Measurements from ENCODE around the gene CFB. TPM values are rescaled to one million over a fixed set of nuclear protein-coding genes. Genes with fewer than 3 reads are reported as not detected.

Gene CFB
- total and polyA plus RNA-seq, 2 donors (not counting 3 experiments of a cell fraction or from before 2014, with no cell fraction given), result 0.87 to 1.5 TPM

DNA sequence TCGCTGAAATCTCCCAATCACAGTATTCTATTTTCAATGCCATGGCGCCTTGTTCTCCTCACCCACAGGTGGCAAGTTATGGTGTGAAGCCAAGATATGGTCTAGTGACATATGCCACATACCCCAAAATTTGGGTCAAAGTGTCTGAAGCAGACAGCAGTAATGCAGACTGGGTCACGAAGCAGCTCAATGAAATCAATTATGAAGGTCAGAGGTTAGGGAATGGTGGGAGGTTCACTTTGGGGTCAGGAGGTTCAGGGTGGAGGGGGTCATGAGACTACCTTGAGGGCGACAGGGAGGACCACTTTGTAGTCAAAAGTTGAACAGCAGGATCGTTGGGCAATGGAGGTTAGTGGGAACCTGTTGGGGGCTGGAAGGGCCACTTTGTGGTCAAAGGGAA lies 2.4 kb downstream of the CFB start:
- Histone ChIP-seq H3K4me3 (replicated peaks in 1 of 3; ENCODE audit: insufficient read depth in 1 of 3, low read depth in 1 of 3, low read length in 3 of 3) (no peak overlapping the region), H3K79me2 (ENCODE audit: control insufficient read depth, insufficient read depth, low read length) (no peaks in the 10 kb centered on the region), H4K20me1 (replicated peaks; ENCODE audit: control insufficient read depth, extremely low read depth, insufficient read depth, low read length) (no peaks in the 10 kb centered on the region), H3K4me1 (ENCODE audit: control insufficient read depth, extremely low read depth, insufficient read depth, low read length) (peaks cover 3% of the 10 kb centered on the region), H3K9me3 (replicated peaks; ENCODE audit: control insufficient read depth, insufficient read depth, low read length) (no peaks in the 10 kb centered on the region), H3K4me2 (ENCODE audit: insufficient read depth, low read length) (no peak overlapping the region), H3K36me3 (ENCODE audit: control insufficient read depth in 2 of 2, extremely low read depth in 1 of 2, insufficient read depth in 2 of 2, low read length in 2 of 2) (peaks cover 12 to 13% of the 10 kb centered on the region in 2 experiments), H3K27me3 (ENCODE audit: control insufficient read depth in 2 of 2, insufficient read depth in 2 of 2, low read length in 2 of 2) (peaks cover 0 to 5% of the 10 kb centered on the region in 2 experiments), H3K9ac (replicated peaks; ENCODE audit: extremely low read depth, insufficient read depth, low read length) (no peak overlapping the region), H2AFZ (ENCODE audit: low read depth, low read length) (no peak overlapping the region), H3K27ac (ENCODE audit: insufficient read depth, low read depth, low read length) (no peak overlapping the region), H3K9me1 (replicated peaks; ENCODE audit: control insufficient read depth, extremely low read depth, insufficient read depth, low read length) (no peaks in the 10 kb centered on the region)
- dilution Hi-C loops (cut with MboI; ENCODE audit: extremely low pct_ligation_motif_present, low sequenced_read_pairs), result no loop called here
- CTCF ChIA-PET, result no interaction called here
- FAIRE-seq (no peak), DNase-seq (ENCODE audit: low read depth, low spot score) (no peak)
- intact Hi-C loops (cut with micrococcal nuclease), result no loop called here
- POLR2A ChIA-PET, result no interaction called here
- TF ChIP-seq GATA2 (IDR thresholded peaks at IDR 0.05; ENCODE audit: insufficient read depth, insufficient read length, low read depth, low read length) (no peak), POLR2A (IDR thresholded peaks at IDR 0.05; ENCODE audit: low read depth, low read length) (no peak), POLR2AphosphoS5 (IDR thresholded peaks at IDR 0.05; ENCODE audit: insufficient read depth, low read depth, low read length) (no peak), FOS (IDR thresholded peaks at IDR 0.05; ENCODE audit: borderline replicate concordance, insufficient read depth, low read length) (no peak), EZH2 (IDR thresholded peaks at IDR 0.05; ENCODE audit: borderline replicate concordance, low read depth, low read length, severe bottlenecking) (no peak), MYC (IDR thresholded peaks at IDR 0.05; ENCODE audit: low read depth, low read length) (no peak), JUN (IDR thresholded peaks at IDR 0.05; ENCODE audit: borderline replicate concordance, insufficient read depth, insufficient read length, low read depth) (no peak)
- TF ChIP-seq, protein P1, sequence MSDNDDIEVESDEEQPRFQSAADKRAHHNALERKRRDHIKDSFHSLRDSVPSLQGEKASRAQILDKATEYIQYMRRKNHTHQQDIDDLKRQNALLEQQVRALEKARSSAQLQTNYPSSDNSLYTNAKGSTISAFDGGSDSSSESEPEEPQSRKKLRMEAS (IDR thresholded peaks at IDR 0.05; ENCODE audit: insufficient read depth, insufficient read length), result no peak
- TF ChIP-seq, protein P2, sequence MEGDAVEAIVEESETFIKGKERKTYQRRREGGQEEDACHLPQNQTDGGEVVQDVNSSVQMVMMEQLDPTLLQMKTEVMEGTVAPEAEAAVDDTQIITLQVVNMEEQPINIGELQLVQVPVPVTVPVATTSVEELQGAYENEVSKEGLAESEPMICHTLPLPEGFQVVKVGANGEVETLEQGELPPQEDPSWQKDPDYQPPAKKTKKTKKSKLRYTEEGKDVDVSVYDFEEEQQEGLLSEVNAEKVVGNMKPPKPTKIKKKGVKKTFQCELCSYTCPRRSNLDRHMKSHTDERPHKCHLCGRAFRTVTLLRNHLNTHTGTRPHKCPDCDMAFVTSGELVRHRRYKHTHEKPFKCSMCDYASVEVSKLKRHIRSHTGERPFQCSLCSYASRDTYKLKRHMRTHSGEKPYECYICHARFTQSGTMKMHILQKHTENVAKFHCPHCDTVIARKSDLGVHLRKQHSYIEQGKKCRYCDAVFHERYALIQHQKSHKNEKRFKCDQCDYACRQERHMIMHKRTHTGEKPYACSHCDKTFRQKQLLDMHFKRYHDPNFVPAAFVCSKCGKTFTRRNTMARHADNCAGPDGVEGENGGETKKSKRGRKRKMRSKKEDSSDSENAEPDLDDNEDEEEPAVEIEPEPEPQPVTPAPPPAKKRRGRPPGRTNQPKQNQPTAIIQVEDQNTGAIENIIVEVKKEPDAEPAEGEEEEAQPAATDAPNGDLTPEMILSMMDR (IDR thresholded peaks at IDR 0.05; ENCODE audit: extremely low read depth in 1 of 2, insufficient read depth in 1 of 2, low read depth in 1 of 2, low read length in 2 of 2), result no peak
- BruUV-seq (replicated peaks), result no TSS peak
